ENCODE data around the gene PSMA4.
"Not testable (repeated sequence)": the region's sequence is repeated elsewhere in the genome, so short reads cannot be mapped to it uniquely, and the experiment has no call there.

Gene PSMA4

DNA sequence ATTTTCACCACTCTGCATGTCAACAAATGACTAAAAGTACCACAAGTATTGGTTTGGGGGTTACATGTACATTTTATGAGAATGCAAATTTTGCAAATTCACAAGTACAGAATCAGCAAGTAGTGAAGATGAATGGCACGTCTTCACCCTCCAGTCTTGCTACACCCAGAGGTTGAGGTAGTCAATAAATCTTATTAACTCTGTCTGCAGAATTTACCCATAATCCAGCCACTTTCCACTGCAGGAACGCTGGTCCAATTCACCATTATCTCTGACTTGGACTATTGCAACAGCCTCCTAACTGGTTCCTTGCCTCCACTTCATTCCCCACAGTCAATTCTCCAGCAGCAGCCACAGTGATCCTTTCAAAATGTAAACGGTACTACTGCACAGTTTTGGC, 10.6 kb downstream of the PSMA4 start:
- no peak for DNase-seq (ENCODE audit: low read depth in 1 of 2, low spot score in 1 of 2)

DNA sequence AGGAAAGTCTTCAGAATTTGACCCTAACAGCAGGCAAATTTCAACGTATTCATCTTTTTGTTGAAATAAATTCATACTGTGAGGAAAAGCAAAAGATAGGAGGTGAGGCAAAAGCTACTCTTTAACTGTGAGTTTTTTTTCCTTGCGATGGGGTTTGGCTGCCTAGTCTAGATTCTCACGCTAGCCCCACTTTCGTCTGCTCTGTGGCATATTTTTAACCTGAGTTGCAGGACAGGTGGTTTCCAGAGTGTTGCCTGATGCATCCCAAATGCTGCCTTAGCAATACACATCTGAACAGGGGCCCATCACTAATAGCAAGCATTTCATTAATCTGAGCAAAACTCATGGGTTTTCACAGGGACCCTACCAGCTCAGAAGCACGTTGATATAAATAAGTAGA, 11.7 kb downstream of the PSMA4 start:
- no peak for DNase-seq (ENCODE audit: low read depth in 1 of 2, low spot score in 1 of 2)

DNA sequence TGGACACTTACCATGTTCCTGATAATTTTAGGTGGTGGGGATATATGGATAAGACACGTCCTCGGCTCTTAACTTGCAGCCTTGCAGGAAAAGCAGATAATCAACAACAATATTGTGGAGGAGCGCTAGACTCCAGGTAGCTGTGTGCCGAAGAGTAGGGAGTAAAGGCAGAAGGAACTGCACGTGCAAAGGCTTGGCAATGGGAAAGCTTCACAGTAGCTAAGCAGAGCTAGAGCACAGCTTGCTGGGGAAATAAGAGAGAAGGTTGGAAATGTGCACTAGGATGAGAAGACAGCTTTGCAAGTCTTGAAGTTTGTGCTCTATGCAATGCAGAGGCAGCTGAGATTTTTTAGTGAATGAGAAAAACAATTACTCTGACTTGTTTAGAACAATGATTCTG, 12.4 kb downstream of the PSMA4 start:
- DNase-seq (ENCODE audit: low read depth in 1 of 2, low spot score in 1 of 2): no peak

DNA sequence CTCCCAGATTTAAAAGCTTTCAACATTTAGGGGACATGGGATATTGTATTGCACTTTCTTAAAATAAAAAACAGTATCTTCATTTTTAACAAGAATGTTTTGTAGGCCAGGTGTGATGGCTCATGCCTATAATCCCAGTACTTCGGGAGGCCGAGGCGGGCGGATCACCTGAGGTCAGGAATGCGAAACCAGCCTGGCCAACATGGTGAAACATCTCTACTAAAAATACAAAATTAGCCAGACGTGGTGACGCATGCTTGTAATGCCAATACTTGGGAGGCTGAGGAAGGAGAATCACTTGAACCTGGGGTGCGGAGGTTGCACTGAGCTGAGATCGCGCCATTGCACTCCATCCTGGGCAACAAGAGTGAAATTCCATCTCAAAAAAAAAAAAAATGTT, 20.0 kb downstream of the PSMA4 start:
- DNase-seq (ENCODE audit: low read depth in 1 of 2, low spot score in 1 of 2): not testable (repeated sequence)

DNA sequence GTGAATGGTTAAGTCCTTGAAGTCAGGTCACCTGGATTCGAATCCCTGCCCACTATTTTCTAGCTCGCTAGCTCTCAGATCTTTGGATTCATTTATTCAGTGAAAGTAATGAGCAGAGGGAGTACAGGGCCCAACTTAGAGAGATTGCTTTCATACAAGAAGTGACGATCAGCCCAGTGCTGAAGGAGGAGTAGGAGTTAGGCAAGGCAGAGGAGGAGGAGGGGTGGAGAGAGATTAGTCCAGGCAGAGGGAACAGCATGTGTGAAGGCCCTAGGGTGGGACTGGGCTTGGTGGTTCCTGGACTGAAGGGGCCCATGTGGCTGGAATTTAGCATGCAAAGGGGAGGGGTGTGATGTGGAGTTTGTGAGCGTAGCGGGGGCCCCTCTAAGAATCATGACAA, 21.2 kb downstream of the PSMA4 start:
- no peak for DNase-seq (ENCODE audit: low read depth in 1 of 2, low spot score in 1 of 2)

DNA sequence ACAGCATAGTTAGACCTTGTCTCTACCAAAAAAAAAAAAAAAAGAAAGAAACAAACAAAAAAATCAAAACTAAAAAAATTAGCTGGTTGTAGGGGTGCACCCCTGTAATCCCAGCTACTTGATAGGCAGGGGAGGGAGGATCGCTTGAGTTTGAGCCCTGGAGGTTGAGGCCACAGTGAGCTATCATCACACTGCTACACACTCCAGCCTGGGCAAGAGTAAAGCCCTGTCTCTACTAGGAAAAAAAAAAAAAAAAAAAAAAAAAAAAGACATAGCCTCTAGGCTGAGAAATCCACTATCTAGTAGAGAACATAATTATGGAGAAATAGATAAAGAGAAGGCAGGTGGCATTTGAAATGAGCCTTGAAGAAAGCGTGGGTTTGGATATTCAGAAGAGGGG, 22.8 kb downstream of the PSMA4 start:
- DNase-seq (ENCODE audit: low read depth in 1 of 2, low spot score in 1 of 2): no peak

DNA sequence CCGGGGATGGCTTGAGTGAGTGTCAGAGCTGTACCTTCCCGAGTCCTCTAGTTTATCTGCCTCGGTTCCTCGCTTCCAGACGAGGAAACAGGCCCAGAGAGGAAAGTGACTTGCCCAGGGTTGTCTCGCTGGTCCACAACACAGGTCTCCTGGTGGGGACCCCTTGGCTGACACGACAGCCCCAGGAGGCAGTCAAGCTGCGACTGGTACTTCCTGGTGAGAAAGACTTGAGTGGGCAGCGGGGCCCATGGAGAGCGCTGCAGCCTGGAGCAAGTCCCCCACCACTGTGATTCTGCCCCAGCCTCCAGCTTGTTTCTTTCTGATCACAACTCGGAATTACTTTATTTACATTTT, 24.5 kb downstream of the PSMA4 start:
- no peak for DNase-seq (ENCODE audit: low read depth in 1 of 2, low spot score in 1 of 2)

DNA sequence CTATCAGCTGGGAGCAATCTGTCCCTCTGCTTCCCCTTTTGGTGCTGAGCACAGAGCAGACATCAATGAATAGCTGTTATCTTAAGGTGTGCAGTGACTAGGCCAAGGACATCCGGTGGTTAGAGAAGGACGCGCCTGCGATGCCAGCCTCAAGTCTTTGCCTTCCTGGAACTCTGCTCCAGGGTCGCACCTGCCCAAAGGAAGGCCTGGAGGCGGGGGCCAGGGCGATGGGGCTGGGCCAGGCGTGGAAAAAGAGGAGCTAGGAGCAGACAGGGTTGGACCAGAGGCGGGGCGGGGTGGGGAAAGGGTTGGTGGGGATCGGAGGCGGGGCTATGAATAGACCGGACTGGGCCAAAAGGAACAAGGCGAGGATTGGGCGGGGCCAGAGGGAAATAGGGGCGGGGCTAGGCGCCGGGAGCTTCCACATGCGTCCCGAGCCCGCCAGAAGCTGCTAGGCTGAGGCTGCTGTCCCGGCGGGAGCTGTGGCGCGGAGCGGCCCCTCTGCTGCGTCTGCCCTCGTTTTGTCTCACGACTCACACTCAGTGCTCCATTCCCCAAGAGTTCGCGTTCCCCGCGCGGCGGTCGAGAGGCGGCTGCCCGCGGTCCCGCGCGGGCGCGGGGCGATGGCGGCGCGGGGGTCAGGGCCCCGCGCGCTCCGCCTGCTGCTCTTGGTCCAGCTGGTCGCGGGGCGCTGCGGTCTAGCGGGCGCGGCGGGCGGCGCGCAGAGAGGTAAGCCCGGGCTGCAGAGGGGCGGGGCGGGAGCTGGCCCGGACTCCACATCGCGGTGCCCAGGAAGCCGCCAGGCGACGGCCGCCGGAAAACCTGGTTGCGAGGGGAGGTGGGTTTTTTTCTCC, 25.1 kb downstream of the PSMA4 start, which contains the start of gene CHRNA5:
TSS of gene CHRNA5 (plus strand) at position 424 of the 854 bp plus-strand sequence. CDS start at position 624, 200 bp downstream.
- DNase-seq (ENCODE audit: low read depth in 1 of 2, low spot score in 1 of 2): peak; percentile 14 to 72

DNA sequence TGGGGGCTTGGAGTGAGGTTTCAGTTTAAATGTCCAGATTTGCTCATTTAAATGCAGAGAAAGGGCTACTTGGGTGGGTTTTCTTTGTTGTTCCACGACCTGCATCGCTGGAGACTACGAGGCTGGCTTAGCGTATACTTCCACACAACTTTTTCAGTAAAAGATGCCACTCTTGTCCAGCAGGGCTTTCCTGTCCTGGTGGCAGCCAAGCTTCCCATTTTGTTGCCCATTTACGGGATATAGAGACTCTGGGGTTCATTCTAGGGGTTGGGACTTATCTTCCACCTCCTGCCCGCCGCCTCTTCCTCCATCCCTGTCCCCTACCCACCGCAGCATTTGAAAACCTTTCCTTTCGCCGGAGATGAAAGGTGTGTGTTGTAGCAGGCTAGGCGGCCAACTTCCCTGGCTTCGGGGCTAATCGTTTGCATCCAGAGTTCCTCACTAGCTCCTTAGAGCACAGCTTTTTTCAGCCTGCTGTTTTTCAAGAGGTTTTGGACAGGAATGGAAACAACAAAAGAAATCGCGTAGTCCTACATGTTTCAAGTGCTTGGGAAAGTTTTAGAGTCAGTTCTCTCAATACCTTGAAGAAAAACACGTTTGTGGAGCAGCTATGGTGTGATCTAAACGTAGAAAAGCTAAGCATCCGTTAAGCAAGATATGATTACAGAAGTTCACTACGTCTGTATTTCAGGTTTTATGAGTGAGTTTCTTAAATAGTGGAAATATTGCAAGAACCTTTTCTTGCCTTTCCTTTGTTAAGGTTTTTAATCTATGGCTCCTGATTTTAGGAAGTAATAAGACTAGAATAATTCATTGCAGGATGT, 25.9 kb downstream of the PSMA4 start:
- DNase-seq (ENCODE audit: low read depth in 1 of 2, low spot score in 1 of 2): no peak

DNA sequence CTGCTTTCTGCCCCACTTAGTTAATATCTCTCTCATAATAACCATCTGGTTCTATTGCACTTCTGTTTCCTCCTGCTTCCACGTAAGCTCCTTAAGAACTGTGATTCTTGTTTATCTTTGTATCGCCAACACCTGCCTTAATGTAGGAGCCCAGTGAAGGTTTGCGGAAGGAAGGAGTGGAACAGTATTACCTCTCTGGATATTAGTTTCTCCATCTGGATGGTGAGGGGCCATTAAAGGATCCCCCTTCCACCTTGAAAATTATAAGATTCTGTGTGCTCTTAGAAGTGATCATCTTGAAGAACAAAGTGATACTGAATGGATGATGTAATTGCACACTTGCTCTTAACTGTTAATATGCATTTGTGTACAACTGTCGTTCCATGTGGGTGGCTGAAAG, 27.3 kb downstream of the PSMA4 start:
- no peak for DNase-seq (ENCODE audit: low read depth in 1 of 2, low spot score in 1 of 2)

DNA sequence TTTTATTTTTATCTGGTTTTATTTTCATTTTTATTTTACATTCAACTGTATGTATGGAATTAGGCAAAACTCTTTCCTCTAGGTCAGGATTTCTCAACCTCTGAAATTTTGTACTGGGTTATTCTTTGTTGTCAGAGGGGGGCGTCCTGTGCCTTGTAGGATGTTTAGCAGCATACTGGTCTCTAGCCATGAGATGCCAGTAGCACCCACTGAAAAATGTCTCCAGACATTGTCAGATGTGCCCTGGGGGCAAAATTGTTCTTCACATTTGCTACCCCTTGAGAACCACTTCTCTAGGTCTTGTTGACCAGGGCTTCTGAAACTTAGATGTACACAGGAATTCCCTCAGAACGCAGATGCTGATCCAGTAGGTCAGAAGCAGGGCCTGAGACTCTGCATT, 30.5 kb downstream of the PSMA4 start:
- DNase-seq (ENCODE audit: low read depth in 1 of 2, low spot score in 1 of 2): no peak

DNA sequence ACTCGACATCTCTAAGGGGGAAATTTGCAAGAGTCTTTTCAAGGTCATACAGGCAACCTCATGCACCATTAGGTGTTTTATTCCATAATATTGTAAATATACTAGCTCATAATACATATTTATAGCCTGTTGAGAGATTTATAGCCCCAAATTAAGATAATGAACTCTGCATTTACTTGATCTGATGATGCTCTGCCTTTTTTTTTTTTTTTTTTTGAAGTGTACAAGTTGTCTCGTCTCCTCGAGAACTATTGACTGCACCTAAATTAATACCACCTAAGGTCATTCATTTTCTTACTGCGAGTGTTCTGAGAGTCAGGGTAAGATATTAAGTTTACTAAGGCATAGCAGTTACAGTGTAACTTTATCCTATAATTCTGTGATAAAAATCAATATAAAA, 31.1 kb downstream of the PSMA4 start:
- no peak for DNase-seq (ENCODE audit: low read depth in 1 of 2, low spot score in 1 of 2)

DNA sequence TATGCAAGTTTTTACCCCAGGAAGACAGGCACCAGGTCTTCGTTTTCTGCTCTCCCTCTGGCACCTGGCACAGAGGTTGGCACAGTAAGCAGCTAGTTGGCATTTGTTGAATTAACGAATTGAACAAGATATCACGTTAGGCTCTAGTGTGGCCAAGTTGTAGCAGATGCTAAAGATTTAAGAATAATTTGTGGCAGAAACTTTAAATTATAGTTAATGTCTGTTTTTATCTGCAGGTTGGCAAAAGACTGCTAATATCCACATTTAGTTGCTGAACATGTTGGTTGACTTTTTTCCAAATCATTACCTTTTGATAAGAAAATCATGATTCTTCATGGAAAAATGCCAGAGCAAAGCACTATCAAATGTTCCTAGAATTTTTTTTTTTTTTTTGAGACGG, 33.2 kb downstream of the PSMA4 start:
- no peak for DNase-seq (ENCODE audit: low read depth in 1 of 2, low spot score in 1 of 2)

DNA sequence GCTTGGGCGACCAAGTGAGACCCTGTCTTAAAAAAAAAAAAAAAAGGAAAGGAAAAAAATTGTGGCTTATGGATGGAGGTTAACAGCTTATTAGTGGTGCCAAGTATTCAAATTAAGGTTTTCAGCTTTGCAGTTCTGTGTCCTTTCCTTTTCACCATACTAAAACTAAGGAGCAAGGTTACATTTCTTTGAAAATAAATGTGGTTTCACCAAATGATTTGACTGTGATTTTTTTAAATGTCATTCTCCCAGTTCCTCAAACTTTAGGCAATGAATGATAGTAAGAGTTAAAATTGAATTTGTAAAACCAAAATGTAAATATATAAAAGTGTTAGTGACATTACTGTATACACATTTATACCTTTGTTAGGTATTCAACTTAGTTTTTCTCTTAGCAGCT, 34.7 kb downstream of the PSMA4 start:
- no peak for DNase-seq (ENCODE audit: low read depth in 1 of 2, low spot score in 1 of 2)

DNA sequence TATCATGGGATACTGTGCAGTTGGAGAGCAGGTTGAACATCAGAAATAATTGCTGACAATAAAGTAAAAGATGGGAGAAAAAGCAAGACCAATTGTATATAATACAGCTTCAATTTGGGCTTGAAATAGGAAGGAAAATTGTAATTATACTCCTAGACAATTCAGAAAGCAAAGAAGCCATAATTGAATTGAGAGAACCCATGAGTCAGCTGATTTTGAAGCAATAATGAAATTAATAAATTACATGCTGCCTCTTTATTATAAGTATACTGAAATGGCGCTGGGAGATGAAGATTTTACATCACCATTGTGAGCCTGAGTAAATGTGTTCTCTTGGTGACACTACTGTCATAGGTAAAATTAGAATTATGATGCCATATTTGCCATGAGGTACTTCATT, 57.3 kb downstream of the PSMA4 start:
- no peak for DNase-seq (ENCODE audit: low read depth in 1 of 2, low spot score in 1 of 2)

DNA sequence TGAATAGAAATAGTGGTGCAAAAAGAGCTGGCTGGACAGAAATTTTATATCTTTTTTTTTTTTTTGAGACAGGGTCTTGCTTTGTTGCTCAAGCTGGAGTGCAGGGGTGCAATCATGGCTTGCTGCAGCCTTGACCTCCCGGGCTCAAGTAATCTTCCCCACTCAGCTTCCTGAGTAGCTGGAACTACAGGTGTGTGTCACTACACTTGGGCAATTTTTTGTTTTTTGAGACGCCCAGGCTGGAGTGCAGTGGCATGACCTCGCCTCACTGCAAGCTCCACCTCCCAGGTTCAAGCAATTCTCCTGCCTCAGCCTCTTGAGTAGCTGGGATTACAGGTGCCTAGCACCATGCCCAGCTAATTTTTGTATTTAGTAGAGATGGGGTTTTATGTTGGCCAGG, 58.1 kb downstream of the PSMA4 start:
- DNase-seq (ENCODE audit: low read depth in 1 of 2, low spot score in 1 of 2): no peak

DNA sequence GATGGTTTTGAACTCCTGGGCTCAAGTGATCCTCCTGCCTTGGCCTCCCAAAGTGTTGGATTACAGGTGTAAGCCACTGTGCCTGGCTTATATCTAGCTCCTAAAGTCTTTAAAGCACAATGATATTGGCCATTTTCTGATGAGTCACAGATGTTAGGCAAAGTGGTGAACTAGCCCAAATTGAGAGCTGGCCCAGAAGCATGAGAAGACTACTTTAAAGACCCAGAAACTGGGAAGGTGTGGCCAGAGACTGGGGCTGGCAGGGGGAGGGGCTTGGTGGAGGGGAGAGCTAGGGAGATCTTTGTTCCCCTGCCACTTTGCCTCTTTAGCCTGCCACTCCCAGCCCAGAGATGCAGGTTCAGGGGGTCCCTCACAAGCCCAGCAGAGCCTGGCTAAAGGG, 58.9 kb downstream of the PSMA4 start:
- DNase-seq (ENCODE audit: low read depth in 1 of 2, low spot score in 1 of 2): no peak

All from activated CD4-positive, alpha-beta T cell treated with anti-CD3 and anti-CD28 coated beads, Interleukin-2, amount 50 U/mL, for 24 hours (primary cell).